Tibial nerve (tissue), 3 donors: ENCODE measurements around the gene NCR3LG1.

Source experiments
- CTCF ChIP-seq, 5 experiments: fragments of 200-600 bp in 3 of 5; fragments of 450-650 bp in 2 of 5; sonication (generic) in 3 of 5; IDR thresholded peaks; one replicate each; pipeline ENCODE4 v1.5.1; 2016 to 2019; ENCODE audit warnings: antibody characterized with exemption in 5 of 5, mild to moderate bottlenecking in 3 of 5, moderate library complexity in 2 of 5
- POLR2A ChIP-seq, 2 donors: fragments of 450-650 bp; IDR thresholded peaks; one replicate each; pipeline ENCODE4 v1.6.1; 2017; ENCODE audit warnings: antibody characterized with exemption in 2 of 2, mild to moderate bottlenecking in 2 of 2, moderate library complexity in 2 of 2

- TF ChIP-seq CTCF (IDR thresholded peaks at IDR 0.05) (no peak), POLR2A (IDR thresholded peaks at IDR 0.05) (no peak)
Measured at GRCh38 chr11:17406818-17407149, 55.2 kb downstream of the NCR3LG1 start.
